PC-9 (cell line): ENCODE results near the gene ERN1. TPM values are rescaled to one million over a fixed set of nuclear protein-coding genes. Genes with fewer than 3 reads are reported as not detected.

Experiments used
- BruUV-seq: library from RNA; stranded (reverse); fragments of 400-500 nt; replicated peaks from 2 replicates; lab custom pipeline; 2021; lab: Mats Ljungman, UMichigan
- CTCF ChIA-PET: fragments of 300-600 bp; sonication (Branson Sonifier 250); formaldehyde crosslinking; loops from one replicate; lab custom pipeline; 2022; ENCODE audit warnings: antibody characterized with exemption; lab: Charles Lee
- POLR2A ChIA-PET: fragments of 300-600 bp; sonication (Branson Sonifier 250); formaldehyde crosslinking; loops from one replicate; lab custom pipeline; 2022; ENCODE audit warnings: antibody characterized with exemption; ENCODE audit not compliant: unreplicated experiment; lab: Charles Lee
- DNase-seq, 2 experiments: peaks; one replicate each; pipeline versions ENCODE4 v3.0.0 to v3.0.0-alpha.2; 2015 to 2022; ENCODE audit warnings: mixed read lengths in 1 of 2
- H2AFZ ChIP-seq: fragments of 200-600 bp; sonication (generic); 2 replicates; pipeline ENCODE4 v1.8.1; 2017; ENCODE audit warnings: antibody characterized with exemption
- H3F3A ChIP-seq: fragments of 200-600 bp; sonication (generic); 2 replicates; pipeline ENCODE4 v1.8.1; 2017; ENCODE audit warnings: antibody characterized with exemption, mild to moderate bottlenecking, low read depth; ENCODE audit not compliant: insufficient read depth
- H3K27ac ChIP-seq: fragments of 200-600 bp; sonication (generic); 2 replicates; pipeline ENCODE4 v1.6.1; 2016; ENCODE audit warnings: mixed run types
- H3K27me3 ChIP-seq: fragments of 200-600 bp; sonication (generic); 2 replicates; pipeline ENCODE4 v1.6.1; 2016; ENCODE audit warnings: low read depth, mixed run types; ENCODE audit not compliant: insufficient read depth
- H3K36me3 ChIP-seq: fragments of 200-600 bp; sonication (generic); 2 replicates; pipeline ENCODE4 v1.6.1; 2016; ENCODE audit warnings: low read depth, mixed run types
- H3K4me1 ChIP-seq: fragments of 200-600 bp; sonication (generic); replicated peaks from 2 replicates; pipeline ENCODE4 v1.6.1; 2016; ENCODE audit warnings: mixed run types; ENCODE audit not compliant: insufficient read depth
- H3K4me2 ChIP-seq: fragments of 200-600 bp; sonication (generic); 2 replicates; pipeline ENCODE4 v1.6.1; 2017; ENCODE audit warnings: mixed run types
- H3K4me3 ChIP-seq: fragments of 200-600 bp; sonication (generic); 2 replicates; pipeline ENCODE4 v1.6.1; 2016; ENCODE audit warnings: mixed run types
- H3K79me2 ChIP-seq: fragments of 200-600 bp; sonication (generic); 2 replicates; pipeline ENCODE4 v1.6.1; 2017; ENCODE audit warnings: low read depth, mixed run types
- H3K9me2 ChIP-seq: fragments of 200-600 bp; sonication (generic); 2 replicates; pipeline ENCODE4 v1.8.1; 2017; ENCODE audit warnings: mild to moderate bottlenecking; ENCODE audit not compliant: insufficient read depth
- H3K9me3 ChIP-seq: fragments of 200-600 bp; sonication (generic); 2 replicates; pipeline ENCODE4 v1.8.1; 2016; ENCODE audit warnings: low read depth; ENCODE audit not compliant: insufficient read depth
- H4K20me1 ChIP-seq: fragments of 200-600 bp; sonication (generic); 2 replicates; pipeline ENCODE4 v1.8.1; 2017; ENCODE audit not compliant: insufficient read depth
- EZH2 ChIP-seq: fragments of 200-600 bp; sonication (generic); IDR thresholded peaks from 2 replicates; pipeline ENCODE4 v1.8.0; 2017; ENCODE audit warnings: antibody characterized with exemption, low read depth
- intact Hi-C: fragments of 100-400 bp; cut with micrococcal nuclease; formaldehyde crosslinking; loops from one replicate; pipeline ENCODE4 v1.10.0; 2022; ENCODE audit not compliant: unreplicated experiment
- total RNA-seq: library from RNA; stranded (reverse); gene quantifications from 2 replicates; pipeline ENCODE4 v1.2.3, GENCODE V29; 2021
- TF ChIP-seq, protein P1 (sequence below): fragments of 200-600 bp; sonication (generic); conservative IDR thresholded peaks from 2 replicates; pipeline ENCODE4 v1.6.1; 2017; ENCODE audit warnings: mixed run types, antibody characterized with exemption, mild to moderate bottlenecking, moderate library complexity

The ERN1 gene
- total RNA-seq, 1 experiment from 2014 or later, result 9.2 TPM

- Histone ChIP-seq H3K4me3 (no peak overlapping the region), H3K4me1 (no peaks in the 10 kb centered on the region), H4K20me1 (no peaks in the 10 kb centered on the region), H3K9me2 (no peaks in the 10 kb centered on the region), H3K36me3 (no peaks in the 10 kb centered on the region), H3F3A (no peaks in the 10 kb centered on the region), H3K4me2 (no peak overlapping the region), H3K27ac (no peak overlapping the region), H3K9me3 (no peaks in the 10 kb centered on the region), H3K79me2 (no peaks in the 10 kb centered on the region), H2AFZ (no peak overlapping the region), H3K27me3 (no peaks in the 10 kb centered on the region)
- ChIA-PET CTCF (no interaction called here), POLR2A (no interaction called here)
- TF ChIP-seq EZH2, result no peak
- TF ChIP-seq, protein P1, sequence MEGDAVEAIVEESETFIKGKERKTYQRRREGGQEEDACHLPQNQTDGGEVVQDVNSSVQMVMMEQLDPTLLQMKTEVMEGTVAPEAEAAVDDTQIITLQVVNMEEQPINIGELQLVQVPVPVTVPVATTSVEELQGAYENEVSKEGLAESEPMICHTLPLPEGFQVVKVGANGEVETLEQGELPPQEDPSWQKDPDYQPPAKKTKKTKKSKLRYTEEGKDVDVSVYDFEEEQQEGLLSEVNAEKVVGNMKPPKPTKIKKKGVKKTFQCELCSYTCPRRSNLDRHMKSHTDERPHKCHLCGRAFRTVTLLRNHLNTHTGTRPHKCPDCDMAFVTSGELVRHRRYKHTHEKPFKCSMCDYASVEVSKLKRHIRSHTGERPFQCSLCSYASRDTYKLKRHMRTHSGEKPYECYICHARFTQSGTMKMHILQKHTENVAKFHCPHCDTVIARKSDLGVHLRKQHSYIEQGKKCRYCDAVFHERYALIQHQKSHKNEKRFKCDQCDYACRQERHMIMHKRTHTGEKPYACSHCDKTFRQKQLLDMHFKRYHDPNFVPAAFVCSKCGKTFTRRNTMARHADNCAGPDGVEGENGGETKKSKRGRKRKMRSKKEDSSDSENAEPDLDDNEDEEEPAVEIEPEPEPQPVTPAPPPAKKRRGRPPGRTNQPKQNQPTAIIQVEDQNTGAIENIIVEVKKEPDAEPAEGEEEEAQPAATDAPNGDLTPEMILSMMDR, result 0 out of 2 replicates have a peak, but pooled peaks have one; percentile 16
- intact Hi-C loops, result no loop called here
- DNase-seq, result no peak
- BruUV-seq, result no TSS peak
These were observed 93.6 kb downstream of the ERN1 start for GRCh38 chr17:64036198-64036922.

- Histone ChIP-seq H3F3A (no peaks in the 10 kb centered on the region), H3K4me3 (no peak overlapping the region), H3K4me2 (no peak overlapping the region), H3K9me3 (no peaks in the 10 kb centered on the region), H3K27me3 (no peaks in the 10 kb centered on the region), H3K36me3 (no peaks in the 10 kb centered on the region), H3K27ac (no peak overlapping the region), H4K20me1 (no peaks in the 10 kb centered on the region), H3K9me2 (no peaks in the 10 kb centered on the region), H2AFZ (no peak overlapping the region), H3K79me2 (no peaks in the 10 kb centered on the region), H3K4me1 (no peaks in the 10 kb centered on the region)
- intact Hi-C loops, result no loop called here
- BruUV-seq, result no TSS peak
- ChIA-PET POLR2A (no interaction called here), CTCF (interaction anchor here (0.6 to 1.6 kb wide), 3 partner anchors 92 to 149 kb away, joined by 5 to 10 read pairs (median 5); no protein-coding TSS in a partner anchor)
- no peak for DNase-seq
- TF ChIP-seq, protein P1, result no peak
- no peak for TF ChIP-seq EZH2
These were observed 97.9 kb downstream of the ERN1 start for GRCh38 chr17:64032081-64032480.

GRCh38 chr17:64028874-64029464 is 101.0 kb downstream of the ERN1 start:
- no peak overlapping the region for H3K27ac ChIP-seq
- H3F3A ChIP-seq, result peaks cover 6% of the 10 kb centered on the region; the same call in 1 of the 2 replicates
- 0 out of 2 replicates have a peak, but pooled peaks cover 4% of the 10 kb centered on the region for H3K4me1 ChIP-seq
- H3K4me2 ChIP-seq, result no peak overlapping the region
- H3K27me3 ChIP-seq, result no peaks in the 10 kb centered on the region
- no peak for TF ChIP-seq EZH2
- TF ChIP-seq, protein P1, result peak; percentile 87
- peak; percentile 46 to 54 for DNase-seq
- no peaks in the 10 kb centered on the region for H3K36me3 ChIP-seq
- intact Hi-C loops, result loop anchor here (1.0 kb wide), 2 partner anchors 104 to 253 kb away; no protein-coding TSS in a partner anchor
- POLR2A ChIA-PET, result interaction anchor here (0.6 kb wide), 2 partner anchors 75 to 99 kb away, joined by 3 to 11 read pairs; no protein-coding TSS in a partner anchor
- H3K9me3 ChIP-seq, result no peaks in the 10 kb centered on the region
- H3K79me2 ChIP-seq, result no peaks in the 10 kb centered on the region
- H3K4me3 ChIP-seq, result no peak overlapping the region
- no TSS peak for BruUV-seq
- no peaks in the 10 kb centered on the region for H4K20me1 ChIP-seq
- CTCF ChIA-PET, result interaction anchor here (0.6 to 4.3 kb wide), 7 partner anchors 88 to 390 kb away, joined by 3 to 71 read pairs (median 4); no protein-coding TSS in a partner anchor
- H3K9me2 ChIP-seq, result no peaks in the 10 kb centered on the region
- no peak overlapping the region for H2AFZ ChIP-seq
